H1 (cell line): ENCODE results near the gene TNFRSF13B. TPM values are rescaled to one million over a fixed set of nuclear protein-coding genes. Genes with fewer than 3 reads are reported as not detected.

Source experiments
- CTCF ChIA-PET: fragments of 300-600 bp; sonication (Branson Sonifier 250); formaldehyde crosslinking; loops from one replicate; lab custom pipeline; 2021; ENCODE audit not compliant: partially characterized antibody; lab: Charles Lee
- POLR2A ChIA-PET: fragments of 300-600 bp; sonication (Branson Sonifier 250); formaldehyde crosslinking; loops from one replicate; lab custom pipeline; 2021; ENCODE audit warnings: inconsistent platforms; ENCODE audit not compliant: partially characterized antibody; lab: Charles Lee
- DNase-seq, 2 experiments: peaks; one replicate each; pipeline versions ENCODE4 v3.0.0 to v3.0.0-alpha.2; 2010 to 2022; ENCODE audit warnings: low spot score in 2 of 2, low read depth in 1 of 2, mixed read lengths in 1 of 2
- FAIRE-seq: peaks from 2 replicates; lab custom pipeline; 2011; peaks lifted over from hg19 to GRCh38; lab: Jason Lieb, UNC
- H2AFZ ChIP-seq: 2 replicates; pipeline ENCODE4 v1.8.1; 2012; ENCODE audit warnings: low read length, inconsistent platforms
- H2AK5ac ChIP-seq: 2 replicates; pipeline ENCODE4 v1.6.1; 2013; ENCODE audit warnings: low read depth, low read length
- H2BK120ac ChIP-seq: replicated peaks from 2 replicates; pipeline ENCODE3; 2013; ENCODE audit warnings: low read depth, low read length, inconsistent platforms
- H2BK12ac ChIP-seq: 2 replicates; pipeline ENCODE4 v1.6.1; 2013; ENCODE audit warnings: low read depth, low read length
- H2BK15ac ChIP-seq: 2 replicates; pipeline ENCODE4 v1.6.1; 2013; ENCODE audit warnings: low read length
- H2BK20ac ChIP-seq: 2 replicates; pipeline ENCODE4 v1.6.1; 2013; ENCODE audit warnings: low read length
- H2BK5ac ChIP-seq: 2 replicates; pipeline ENCODE4 v1.6.1; 2013; ENCODE audit warnings: low read depth, low read length
- H3K14ac ChIP-seq: 2 replicates; pipeline ENCODE4 v1.6.1; 2013; ENCODE audit warnings: inconsistent platforms; ENCODE audit not compliant: insufficient read length
- H3K18ac ChIP-seq: 2 replicates; pipeline ENCODE4 v1.6.1; 2013; ENCODE audit warnings: low read length; ENCODE audit errors: extremely low read depth
- H3K23ac ChIP-seq: 2 replicates; pipeline ENCODE4 v1.6.1; 2013; ENCODE audit warnings: inconsistent platforms; ENCODE audit not compliant: insufficient read length
- H3K23me2 ChIP-seq: 2 replicates; pipeline ENCODE4 v1.6.1; 2013; ENCODE audit warnings: low read depth, low read length
- H3K27ac ChIP-seq: 2 replicates; pipeline ENCODE4 v1.6.1; 2011; ENCODE audit warnings: low read depth, low read length, inconsistent platforms
- H3K27me3 ChIP-seq, 4 experiments: replicated peaks in 1 of 4; 1 replicate in 1 of 4; 2 replicates in 3 of 4; pipeline versions ENCODE4 v1.6.1 to v1.8.1; 2011 to 2013; ENCODE audit warnings: low read length in 3 of 4, mild to moderate bottlenecking in 3 of 4, inconsistent platforms in 2 of 4, mixed read lengths in 2 of 4, moderate library complexity in 1 of 4; ENCODE audit not compliant: control insufficient read depth in 3 of 4, insufficient read depth in 3 of 4; ENCODE audit errors: extremely low read depth in 1 of 4
- H3K36me3 ChIP-seq, 4 experiments: 2 replicates each; pipeline versions ENCODE4 v1.6.1 to v1.8.1; 2011 to 2013; ENCODE audit warnings: mild to moderate bottlenecking in 4 of 4, low read length in 3 of 4, moderate library complexity in 2 of 4, control low read depth in 1 of 4, inconsistent platforms in 1 of 4; ENCODE audit not compliant: insufficient read depth in 4 of 4, control insufficient read depth in 2 of 4
- H3K4ac ChIP-seq: replicated peaks from 2 replicates; pipeline ENCODE3; 2013; ENCODE audit warnings: low read length, low read depth, mixed read lengths, inconsistent platforms; ENCODE audit not compliant: insufficient read length
- H3K4me1 ChIP-seq, 4 experiments: replicated peaks in 1 of 4; 1 replicate in 1 of 4; 2 replicates in 3 of 4; pipeline versions ENCODE4 v1.6.1 to v1.8.1; 2011 to 2013; ENCODE audit warnings: low read length in 3 of 4, inconsistent platforms in 2 of 4, mixed read lengths in 1 of 4; ENCODE audit not compliant: insufficient read depth in 4 of 4, control insufficient read depth in 3 of 4
- H3K4me2 ChIP-seq, 2 experiments: 2 replicates each; pipeline versions ENCODE4 v1.6.1 to v1.8.1; 2011 to 2013; ENCODE audit warnings: low read depth in 2 of 2, low read length in 2 of 2, control low read depth in 1 of 2, inconsistent platforms in 1 of 2, mild to moderate bottlenecking in 1 of 2; ENCODE audit not compliant: insufficient read depth in 1 of 2
- H3K4me3 ChIP-seq, 4 experiments: fragments of 200-600, 300-600 bp in 1 of 4; sonication (generic), shearing (Covaris generic), sonication (Bioruptor Twin) in 1 of 4; 2 replicates each; pipeline versions ENCODE4 v1.5.1 to v1.8.1; 2011 to 2016; ENCODE audit warnings: low read length in 4 of 4, low read depth in 3 of 4, control low read depth in 2 of 4, inconsistent platforms in 2 of 4, mild to moderate bottlenecking in 2 of 4, mixed read lengths in 1 of 4, moderate library complexity in 1 of 4; ENCODE audit not compliant: insufficient read depth in 2 of 4; ENCODE audit errors: extremely low read depth in 1 of 4
- H3K56ac ChIP-seq: replicated peaks from 2 replicates; pipeline ENCODE3; 2013; ENCODE audit warnings: low read depth, mild to moderate bottlenecking, mixed read lengths, low read length, inconsistent platforms; ENCODE audit not compliant: insufficient read length
- H3K79me1 ChIP-seq: 2 replicates; pipeline ENCODE4 v1.6.1; 2013; ENCODE audit warnings: low read depth, low read length, control low read depth
- H3K79me2 ChIP-seq, 2 experiments: 2 replicates each; pipeline versions ENCODE4 v1.6.1 to v1.8.1; 2012 to 2013; ENCODE audit warnings: low read length in 2 of 2, mild to moderate bottlenecking in 2 of 2, inconsistent platforms in 1 of 2; ENCODE audit not compliant: insufficient read depth in 2 of 2, control insufficient read depth in 1 of 2
- H3K9ac ChIP-seq, 4 experiments: replicated peaks in 1 of 4; 1 replicate in 1 of 4; 2 replicates in 3 of 4; pipeline versions ENCODE4 v1.6.1 to v1.8.1; 2011 to 2013; ENCODE audit warnings: low read depth in 3 of 4, low read length in 3 of 4, control low read depth in 2 of 4, mild to moderate bottlenecking in 2 of 4, moderate library complexity in 2 of 4, inconsistent platforms in 1 of 4; ENCODE audit errors: extremely low read depth in 1 of 4
- H3K9me3 ChIP-seq, 2 experiments: 2 replicates each; pipeline versions ENCODE4 v1.6.1 to v1.8.1; 2012 to 2013; ENCODE audit warnings: mild to moderate bottlenecking in 2 of 2, moderate library complexity in 2 of 2, control low read depth in 1 of 2, inconsistent platforms in 1 of 2, low read depth in 1 of 2, low read length in 1 of 2, mixed read lengths in 1 of 2; ENCODE audit not compliant: insufficient read depth in 2 of 2
- H4K20me1 ChIP-seq, 2 experiments: replicated peaks in 1 of 2; 2 replicates each; pipeline versions ENCODE3 to v1.8.1; 2011 to 2013; ENCODE audit warnings: inconsistent platforms in 2 of 2, low read length in 2 of 2, mild to moderate bottlenecking in 1 of 2; ENCODE audit not compliant: insufficient read depth in 2 of 2, control insufficient read depth in 1 of 2
- H4K5ac ChIP-seq: 2 replicates; pipeline ENCODE4 v1.6.1; 2013; ENCODE audit warnings: low read length, low read depth, mixed read lengths, inconsistent platforms; ENCODE audit not compliant: insufficient read length
- H4K8ac ChIP-seq: 2 replicates; pipeline ENCODE4 v1.8.0; 2013; ENCODE audit warnings: mild to moderate bottlenecking, moderate library complexity, low read length, inconsistent platforms; ENCODE audit not compliant: insufficient read depth; ENCODE audit errors: extremely low read depth
- H4K91ac ChIP-seq: replicated peaks from 2 replicates; pipeline ENCODE3; 2013; ENCODE audit warnings: low read length, mixed read lengths, inconsistent platforms; ENCODE audit not compliant: insufficient read length
- BCL11A ChIP-seq, 2 experiments: IDR thresholded peaks; one replicate each; pipeline ENCODE4 v1.6.1; 2011; ENCODE audit warnings: low read depth in 2 of 2, low read length in 2 of 2, mild to moderate bottlenecking in 2 of 2
- CBX5 ChIP-seq: fragments of 300-800, 300-1000 bp; sonication (generic); IDR thresholded peaks from 2 replicates; pipeline ENCODE4 v1.7.1; 2016; ENCODE audit warnings: antibody characterized with exemption, low read length, low read depth
- CHD2 ChIP-seq: IDR thresholded peaks from 2 replicates; pipeline ENCODE4 v1.6.1; 2012; ENCODE audit warnings: low read length, improper control_type of control experiment
- EP300 ChIP-seq, 2 experiments: IDR thresholded peaks; 1 replicate in 1 of 2; 2 replicates in 1 of 2; pipeline ENCODE4 v1.6.1; 2011 to 2012; ENCODE audit warnings: low read depth in 2 of 2, low read length in 2 of 2, mild to moderate bottlenecking in 2 of 2, borderline replicate concordance in 1 of 2, inconsistent platforms in 1 of 2, moderate library complexity in 1 of 2
- EZH2 ChIP-seq: fragments of 200-600 bp; sonication (generic); IDR thresholded peaks from 2 replicates; pipeline ENCODE4 v1.7.1; 2012; ENCODE audit warnings: low read depth, mild to moderate bottlenecking, moderate library complexity, low read length, inconsistent platforms; ENCODE audit not compliant: severe bottlenecking
- FOSL1 ChIP-seq: IDR thresholded peaks from 2 replicates; pipeline ENCODE4 v1.6.1; 2011; ENCODE audit warnings: mild to moderate bottlenecking, low read depth, low read length, moderate library complexity; ENCODE audit not compliant: insufficient read depth
- GABPA ChIP-seq: IDR thresholded peaks from 2 replicates; pipeline ENCODE4 v1.6.1; 2011; ENCODE audit warnings: mild to moderate bottlenecking, low read length, moderate library complexity, borderline replicate concordance; ENCODE audit not compliant: insufficient read depth
- JUND ChIP-seq: IDR thresholded peaks from 2 replicates; pipeline ENCODE4 v1.6.1; 2011; ENCODE audit warnings: mild to moderate bottlenecking, improper control_type of control experiment, low read length
- KDM1A ChIP-seq: fragments of 200-600, 300-600 bp; sonication (generic); IDR thresholded peaks from 2 replicates; pipeline ENCODE4 v1.7.1; 2016; ENCODE audit warnings: mild to moderate bottlenecking, low read length, borderline replicate concordance
- SAP30 ChIP-seq: fragments of 300-600 bp; sonication (generic); IDR thresholded peaks from 2 replicates; pipeline ENCODE4 v1.7.1; 2012; ENCODE audit warnings: low read length, moderate library complexity, mild to moderate bottlenecking, inconsistent platforms; ENCODE audit not compliant: insufficient read depth, insufficient replicate concordance
- SP2 ChIP-seq: IDR thresholded peaks from 2 replicates; pipeline ENCODE4 v1.6.1; 2012; ENCODE audit warnings: mild to moderate bottlenecking, low read length, inconsistent platforms
- WGBS, 2 experiments: shearing (Covaris generic) in 1 of 2; methylation state at CpG; one replicate each; pipeline versions ENCODE4 v1.1.6 to v1.1.7; 2013 to 2015; ENCODE audit warnings: low lambda C conversion rate in 2 of 2, mixed read lengths in 2 of 2, inconsistent platforms in 1 of 2, low coverage in 1 of 2, missing lambda C conversion rate in 1 of 2; ENCODE audit not compliant: insufficient replicate concordance in 2 of 2, insufficient coverage in 1 of 2, insufficient read length in 1 of 2; ENCODE audit errors: extremely low coverage in 1 of 2, missing lambda C conversion rate in 1 of 2; 5-methylcytosine and 5-hydroxymethylcytosine counted together
- polyA plus RNA-seq, 7 experiments: library from polyadenylated mRNA; depleted of rRNA in 3 of 7; stranded (reverse) in 5 of 7; unstranded in 2 of 7; fragments of >200 nt in 5 of 7; fragments of 200-250 nt in 2 of 7; gene quantifications; 1 replicate in 5 of 7; 2 replicates in 1 of 7; 4 replicates in 1 of 7; pipeline versions ENCODE4 v1.2.1 to v1.2.3, GENCODE V29; 2011 to 2013; ENCODE audit warnings: missing spikeins in 2 of 7, mixed read lengths in 2 of 7
- total RNA-seq: library from RNA; stranded (reverse); fragmentation: NEBNext Ultra II Directional; extraction: Animal tissue kit (Norgen Biotek cat#: 25700); gene quantifications from 2 replicates; pipeline ENCODE4 v1.2.1, GENCODE V29; 2021

The TNFRSF13B gene
- total and polyA plus RNA-seq, 2 of the 8 experiments (the other 6 are each of a cell fraction or from before 2014, with no cell fraction given), result not detected

DNA sequence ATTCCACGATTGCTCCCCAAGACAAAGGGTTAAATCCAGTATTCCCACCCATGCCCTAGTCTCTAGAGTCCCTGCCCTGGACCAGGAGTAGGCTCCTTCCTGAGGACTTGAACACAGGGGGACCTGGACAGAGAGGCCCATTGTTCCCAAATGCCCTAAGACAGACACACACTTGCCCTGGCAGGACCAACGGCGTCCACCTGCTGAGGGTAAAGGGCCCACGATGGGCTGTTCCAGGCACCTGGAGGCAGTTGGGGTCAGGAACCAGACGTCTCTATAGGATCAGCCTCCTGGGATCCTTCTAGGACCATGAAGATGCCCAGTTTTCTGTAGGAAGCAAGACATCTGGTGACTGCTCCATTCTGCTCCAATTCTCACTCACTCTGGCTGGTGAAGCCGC, 39.3 kb downstream of the TNFRSF13B start:
- H2BK120ac ChIP-seq, result no peak overlapping the region
- no peak overlapping the region for H3K27ac ChIP-seq
- ChIA-PET POLR2A (no interaction called here), CTCF (no interaction called here)
- no peak overlapping the region for H2BK12ac ChIP-seq
- no peak overlapping the region for H2BK20ac ChIP-seq
- H3K23me2 ChIP-seq, result no peaks in the 10 kb centered on the region
- H2BK5ac ChIP-seq, result no peak overlapping the region
- H4K8ac ChIP-seq, result no peak overlapping the region
- H3K27me3 ChIP-seq, result no peaks in the 10 kb centered on the region
- no peak overlapping the region for H2BK15ac ChIP-seq
- H3K9me3 ChIP-seq, result no peaks in the 10 kb centered on the region
- no peak overlapping the region for H2AK5ac ChIP-seq
- no peak overlapping the region for H3K14ac ChIP-seq
- no peak for FAIRE-seq
- H3K4me2 ChIP-seq, result no peak overlapping the region
- no peak overlapping the region for H3K4ac ChIP-seq
- 88% methylated on average over 6 of the region's 6 CpGs; no CpG with 5 or more reads in 1 of the 2 experiments for WGBS, 2 experiments
- H3K36me3 ChIP-seq, result no peaks in the 10 kb centered on the region
- no peak overlapping the region for H3K4me3 ChIP-seq
- TF ChIP-seq GABPA (no peak), SAP30 (no peak), FOSL1 (no peak), EP300 (IDR thresholded peaks at IDR 0.05; ENCODE audit: borderline replicate concordance in 1 of 2, low read depth in 2 of 2, low read length in 2 of 2) (no peak), SP2 (no peak), CHD2 (no peak), KDM1A (no peak), CBX5 (no peak), BCL11A (IDR thresholded peaks at IDR 0.05; ENCODE audit: low read depth in 2 of 2, low read length in 2 of 2) (no peak), JUND (no peak), EZH2 (no peak)
- H3K23ac ChIP-seq, result no peak overlapping the region
- no peaks in the 10 kb centered on the region for H3K79me1 ChIP-seq
- no peak overlapping the region for H2AFZ ChIP-seq
- no peaks in the 10 kb centered on the region for H4K20me1 ChIP-seq
- no peak overlapping the region for H4K5ac ChIP-seq
- DNase-seq, result no peak
- no peak overlapping the region for H3K9ac ChIP-seq
- H3K4me1 ChIP-seq, result peaks cover 0 to 2% (median 0%) of the 10 kb centered on the region in 4 experiments; a peak in 1 of 7 replicates
- no peak overlapping the region for H4K91ac ChIP-seq
- no peak overlapping the region for H3K18ac ChIP-seq
- H3K56ac ChIP-seq, result no peak overlapping the region
- no peaks in the 10 kb centered on the region for H3K79me2 ChIP-seq
